CD14-positive monocyte (primary cell): ENCODE data around the gene NR2C2. TPM values are rescaled to one million over a fixed set of nuclear protein-coding genes. Genes with fewer than 3 reads are reported as not detected.

ENCODE experiments used
- DNase-seq, 3 donors: peaks; one replicate each; pipeline ENCODE4 v3.0.0-alpha.2; 2011 to 2022
- H2AFZ ChIP-seq: 2 replicates; pipeline ENCODE4 v1.6.0; 2012; ENCODE audit warnings: mild to moderate bottlenecking, low read depth, low read length, inconsistent platforms; ENCODE audit not compliant: insufficient read depth, poor library complexity, severe bottlenecking
- H3K27ac ChIP-seq, 2 donors: 1 replicate in 1 of 2; 2 replicates in 1 of 2; pipeline ENCODE4 v1.5.1; 2012 to 2013; ENCODE audit warnings: low read length in 2 of 2, control low read depth in 1 of 2, inconsistent platforms in 1 of 2, low read depth in 1 of 2, mild to moderate bottlenecking in 1 of 2
- H3K27me3 ChIP-seq, 2 donors: one replicate each; pipeline versions ENCODE4 v1.6.0 to v1.6.1; 2011 to 2013; ENCODE audit warnings: low read length in 2 of 2; ENCODE audit not compliant: control insufficient read depth in 2 of 2, insufficient read depth in 2 of 2
- H3K36me3 ChIP-seq, 2 donors: replicated peaks in 1 of 2; 1 replicate in 1 of 2; 2 replicates in 1 of 2; pipeline versions ENCODE4 v1.5.1 to v1.6.1; 2012 to 2013; ENCODE audit warnings: low read length in 2 of 2, control low read depth in 1 of 2, inconsistent platforms in 1 of 2, mild to moderate bottlenecking in 1 of 2; ENCODE audit not compliant: insufficient read depth in 2 of 2, control insufficient read depth in 1 of 2
- H3K4me1 ChIP-seq, 2 donors: 1 replicate in 1 of 2; 2 replicates in 1 of 2; pipeline versions ENCODE4 v1.5.1 to v1.6.1; 2012 to 2013; ENCODE audit warnings: low read length in 2 of 2, control low read depth in 1 of 2, inconsistent platforms in 1 of 2, mild to moderate bottlenecking in 1 of 2, moderate library complexity in 1 of 2; ENCODE audit not compliant: insufficient read depth in 2 of 2, control insufficient read depth in 1 of 2
- H3K4me2 ChIP-seq: replicated peaks from 2 replicates; pipeline ENCODE3; 2012; ENCODE audit warnings: low read length, moderate library complexity, mild to moderate bottlenecking; ENCODE audit not compliant: poor library complexity, severe bottlenecking; ENCODE audit errors: extremely low read depth
- H3K4me3 ChIP-seq, 3 experiments: fragments of 200-600 bp in 1 of 3; sonication (generic) in 1 of 3; replicated peaks in 1 of 3; 1 replicate in 2 of 3; 2 replicates in 1 of 3; pipeline ENCODE4 v1.5.1; 2011 to 2013; ENCODE audit warnings: low read length in 3 of 3, mild to moderate bottlenecking in 3 of 3, control low read depth in 2 of 3, low read depth in 2 of 3, inconsistent platforms in 1 of 3, moderate library complexity in 1 of 3
- H3K79me2 ChIP-seq: 2 replicates; pipeline ENCODE4 v1.6.0; 2012; ENCODE audit warnings: mild to moderate bottlenecking, control low read depth, inconsistent platforms, low read length, moderate library complexity; ENCODE audit not compliant: insufficient read depth
- H3K9ac ChIP-seq: 2 replicates; pipeline ENCODE4 v1.6.0; 2017; ENCODE audit warnings: low read length, mild to moderate bottlenecking; ENCODE audit not compliant: insufficient read depth, poor library complexity, severe bottlenecking
- H3K9me3 ChIP-seq, 2 donors: replicated peaks in 1 of 2; 1 replicate in 1 of 2; 2 replicates in 1 of 2; pipeline versions ENCODE4 v1.5.1 to v1.6.1; 2012 to 2013; ENCODE audit warnings: low read length in 2 of 2, control low read depth in 1 of 2; ENCODE audit not compliant: control insufficient read depth in 1 of 2, insufficient read depth in 1 of 2
- H4K20me1 ChIP-seq: 2 replicates; pipeline ENCODE4 v1.6.0; 2012; ENCODE audit warnings: mild to moderate bottlenecking, low read length, control low read depth, moderate library complexity; ENCODE audit not compliant: insufficient read depth
- H3K27ac Mint-ChIP-seq, 7 donors: one replicate each; pipeline ENCODE4 v1.8.0; 2020; ENCODE audit warnings: mild to moderate bottlenecking in 7 of 7, mixed read lengths in 7 of 7, moderate library complexity in 6 of 7, inconsistent platforms in 2 of 7
- H3K27me3 Mint-ChIP-seq, 3 donors: one replicate each; pipeline ENCODE4 v1.8.0; 2021 to 2022; ENCODE audit warnings: low read depth in 3 of 3, mild to moderate bottlenecking in 3 of 3, mixed read lengths in 3 of 3, moderate library complexity in 3 of 3, inconsistent platforms in 1 of 3
- H3K36me3 Mint-ChIP-seq, 2 donors: one replicate each; pipeline ENCODE4 v1.8.0; 2020; ENCODE audit warnings: mixed read lengths in 2 of 2, inconsistent platforms in 1 of 2, mild to moderate bottlenecking in 1 of 2
- H3K4me1 Mint-ChIP-seq: one replicate; pipeline ENCODE4 v1.8.0; 2020; ENCODE audit warnings: mild to moderate bottlenecking, mixed read lengths
- H3K4me3 Mint-ChIP-seq, 2 donors: one replicate each; pipeline ENCODE4 v1.8.0; 2020; ENCODE audit warnings: mild to moderate bottlenecking in 2 of 2, mixed read lengths in 2 of 2, moderate library complexity in 1 of 2
- H3K9me3 Mint-ChIP-seq, 7 donors: one replicate each; pipeline ENCODE4 v1.8.0; 2020 to 2022; ENCODE audit warnings: mixed read lengths in 7 of 7, mild to moderate bottlenecking in 6 of 7, moderate library complexity in 6 of 7, inconsistent platforms in 2 of 7
- CTCF ChIP-seq: fragments of 200-600 bp; IDR thresholded peaks from one replicate; pipeline ENCODE4 v1.8.0; 2022; ENCODE audit warnings: antibody characterized with exemption, mild to moderate bottlenecking
- WGBS: methylation state at CpG from one replicate; pipeline ENCODE4 v1.1.5; 2013; ENCODE audit warnings: missing lambda C conversion rate; ENCODE audit not compliant: insufficient coverage; 5-methylcytosine and 5-hydroxymethylcytosine counted together
- intact Hi-C, 2 donors: fragments of 100-400 bp; cut with micrococcal nuclease; formaldehyde crosslinking; loops; one replicate each; pipeline versions ENCODE4 v1.15.0 to v1.15.1; 2023
- polyA plus RNA-seq, 3 donors: library from polyadenylated mRNA; depleted of rRNA in 1 of 3; unstranded in 2 of 3; stranded (reverse) in 1 of 3; fragments of 300-500 nt in 2 of 3; fragments of >200 nt in 1 of 3; fragmentation: Illumina TruSeq in 2 of 3; gene quantifications; 1 replicate in 2 of 3; 2 replicates in 1 of 3; pipeline ENCODE4 v1.2.3, GENCODE V29; 2012 to 2021

Gene NR2C2
- polyA plus RNA-seq, 3 donors = 3.4 to 24.9 (median 3.8) TPM

DNA sequence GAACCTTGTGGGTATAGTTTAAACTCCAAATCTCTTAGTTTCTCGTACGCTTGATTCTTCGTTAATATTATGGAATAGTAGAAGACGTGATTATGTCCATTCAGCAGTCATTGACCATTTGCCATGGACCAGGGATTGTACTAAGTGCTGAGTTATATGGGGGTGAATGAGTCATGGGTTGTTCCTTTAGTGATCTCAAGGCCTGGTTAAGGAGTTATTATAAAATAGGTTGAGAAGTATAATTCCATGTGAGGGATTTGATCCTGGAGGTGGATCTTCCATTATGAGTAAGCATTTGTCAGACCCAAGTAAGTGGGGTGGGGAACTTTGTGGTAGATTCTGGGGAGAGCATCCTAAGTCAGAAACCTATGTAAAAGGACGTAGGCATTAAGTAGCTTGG lies 15.4 kb downstream of the NR2C2 start:
- no peak for TF ChIP-seq CTCF
- Histone ChIP-seq H3K79me2 (peaks cover 97% of the 10 kb centered on the region), H3K4me3 (no peak overlapping the region), H3K27me3 (no peaks in the 10 kb centered on the region), H3K9ac (no peak overlapping the region), H3K36me3 (peaks cover 19 to 71% of the 10 kb centered on the region in 2 donors), H3K27ac (no peak overlapping the region), H2AFZ (no peak overlapping the region), H3K4me2 (no peak overlapping the region), H3K9me3 (no peaks in the 10 kb centered on the region), H3K4me1 (no peaks in the 10 kb centered on the region), H4K20me1 (peaks cover 70% of the 10 kb centered on the region)
- no peak for DNase-seq
- WGBS = 98% methylated on average over 4 of the region's 5 CpGs
- Mint-ChIP-seq H3K27me3 (no peaks in the 10 kb centered on the region), H3K27ac (peak overlapping the region in 2 of 7 donors; percentile 15 to 48), H3K4me1 (peaks cover 11% of the 10 kb centered on the region), H3K36me3 (peaks cover 35 to 50% of the 10 kb centered on the region in 2 donors), H3K4me3 (no peak overlapping the region), H3K9me3 (peaks cover 0 to 3% (median 0%) of the 10 kb centered on the region in 7 donors)
- intact Hi-C loops = no loop called here

GRCh38 chr3:14967285-14967684 lies 19.9 kb downstream of the NR2C2 start:
- Mint-ChIP-seq H3K4me1 (no peaks in the 10 kb centered on the region), H3K27me3 (no peaks in the 10 kb centered on the region), H3K4me3 (no peak overlapping the region), H3K9me3 (peaks cover 0 to 4% (median 0%) of the 10 kb centered on the region in 7 donors), H3K36me3 (peaks cover 24 to 51% of the 10 kb centered on the region in 2 donors), H3K27ac (no peak overlapping the region)
- peaks cover 47% of the 10 kb centered on the region for H4K20me1 ChIP-seq
- no peaks in the 10 kb centered on the region for H3K4me1 ChIP-seq
- H3K27ac ChIP-seq = no peak overlapping the region
- no peak overlapping the region for H3K4me3 ChIP-seq
- peaks cover 69% of the 10 kb centered on the region for H3K79me2 ChIP-seq
- WGBS = 100% methylated on average over 1 of the region's 1 CpG
- H3K9me3 ChIP-seq = no peaks in the 10 kb centered on the region
- H3K9ac ChIP-seq = no peak overlapping the region
- peaks cover 15 to 55% of the 10 kb centered on the region in 2 donors for H3K36me3 ChIP-seq
- no peak overlapping the region for H2AFZ ChIP-seq
- no peak for TF ChIP-seq CTCF
- no peaks in the 10 kb centered on the region for H3K27me3 ChIP-seq
- no peak overlapping the region for H3K4me2 ChIP-seq
- intact Hi-C loops = no loop called here
- no peak for DNase-seq
